Subcutaneous adipose tissue (tissue), 4 donors: ENCODE measurements around the gene RUFY4. TPM values are rescaled to one million over a fixed set of nuclear protein-coding genes. Genes with fewer than 3 reads are reported as not detected.

Experiments
- CTCF ChIP-seq: fragments of 450-650 bp; IDR thresholded peaks from one replicate; pipeline ENCODE4 v1.5.1; 2016; ENCODE audit warnings: low read depth, mild to moderate bottlenecking, control low read depth, antibody characterized with exemption, moderate library complexity
- total RNA-seq, 4 donors: library from RNA; depleted of rRNA; stranded (reverse); fragments of >200 nt; gene quantifications; one replicate each; pipeline ENCODE4 v1.1.0, GENCODE V29; 2016

RUFY4 gene
- total RNA-seq, 4 donors from 2014 or later, result 0.85 to 2.4 TPM; not detected in 2

- no peak for TF ChIP-seq CTCF
Measured at GRCh38 chr2:218041302-218042168, 27.5 kb upstream of the RUFY4 start.

GRCh38 chr2:218043100-218043499 lies 26.0 kb upstream of the RUFY4 start:
- no peak for TF ChIP-seq CTCF

- no peak for TF ChIP-seq CTCF
Measured at GRCh38 chr2:218043701-218044109, 25.3 kb upstream of the RUFY4 start.

- no peak for TF ChIP-seq CTCF
Measured at GRCh38 chr2:218046238-218046637, 22.8 kb upstream of the RUFY4 start.

GRCh38 chr2:218047536-218048225 lies 21.4 kb upstream of the RUFY4 start:
- no peak for TF ChIP-seq CTCF

- no peak for TF ChIP-seq CTCF
Measured at GRCh38 chr2:218051903-218052302, 17.1 kb upstream of the RUFY4 start.

GRCh38 chr2:218059289-218059688 lies 9.8 kb upstream of the RUFY4 start:
- no peak for TF ChIP-seq CTCF
